Stimulated activated CD8-positive, alpha-beta memory T cell treated with anti-CD3 and anti-CD28 coated beads, Interleukin-4, amount 100 ng/mL, for 1 hour (primary cell): ENCODE results near the gene CD200R1.

Source experiments
- DNase-seq, 2 donors: peaks; one replicate each; pipeline ENCODE4 v3.0.0-alpha.2; 2020; ENCODE audit warnings: low read depth in 2 of 2, low spot score in 1 of 2

The CD200R1 gene, protein sequence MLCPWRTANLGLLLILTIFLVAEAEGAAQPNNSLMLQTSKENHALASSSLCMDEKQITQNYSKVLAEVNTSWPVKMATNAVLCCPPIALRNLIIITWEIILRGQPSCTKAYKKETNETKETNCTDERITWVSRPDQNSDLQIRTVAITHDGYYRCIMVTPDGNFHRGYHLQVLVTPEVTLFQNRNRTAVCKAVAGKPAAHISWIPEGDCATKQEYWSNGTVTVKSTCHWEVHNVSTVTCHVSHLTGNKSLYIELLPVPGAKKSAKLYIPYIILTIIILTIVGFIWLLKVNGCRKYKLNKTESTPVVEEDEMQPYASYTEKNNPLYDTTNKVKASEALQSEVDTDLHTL

DNA sequence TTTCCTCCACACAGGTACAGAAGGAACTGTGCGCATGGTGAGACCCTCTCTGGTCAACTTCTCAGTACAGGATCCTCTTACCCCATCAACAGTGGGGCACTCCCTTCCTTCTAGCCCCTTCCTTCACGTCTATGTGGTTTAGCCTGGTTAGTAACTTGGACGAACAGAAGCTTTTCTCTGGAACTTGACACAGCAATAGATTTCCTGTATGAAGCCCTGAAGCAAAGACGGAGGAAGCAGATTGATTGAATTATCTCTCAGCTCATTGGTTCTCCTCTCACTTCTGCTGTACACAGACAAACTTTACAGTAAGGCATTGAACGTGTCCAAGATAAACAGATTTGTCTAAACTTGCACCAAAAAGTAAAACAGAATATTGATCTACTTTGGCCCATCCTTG lies at the start of gene CD200R1:
Gene CD200R1, minus strand, starts transcription at position 210 of the 400 bp plus-strand sequence. CDS start 246 bp downstream, outside the sequence.
- no peak for DNase-seq

DNA sequence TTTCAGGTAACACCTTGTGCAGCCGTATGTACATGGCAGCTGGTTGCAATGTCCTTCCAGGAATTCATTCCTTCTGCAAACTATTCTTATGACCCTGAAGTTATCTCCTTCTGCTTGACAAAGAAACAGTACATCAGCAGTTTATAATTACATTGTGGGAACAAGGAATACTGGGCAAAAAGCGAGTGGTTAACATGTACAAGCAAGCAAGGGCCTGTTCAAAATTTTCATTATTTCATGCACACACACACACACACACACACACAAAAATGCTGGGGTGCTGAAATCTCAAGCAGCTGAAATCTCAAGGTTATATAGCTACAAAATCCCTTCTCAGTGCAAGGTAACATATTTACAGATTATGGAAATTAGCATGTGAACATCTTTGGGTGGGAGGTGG lies 46.6 kb upstream of the CD200R1 start:
- no peak for DNase-seq

DNA sequence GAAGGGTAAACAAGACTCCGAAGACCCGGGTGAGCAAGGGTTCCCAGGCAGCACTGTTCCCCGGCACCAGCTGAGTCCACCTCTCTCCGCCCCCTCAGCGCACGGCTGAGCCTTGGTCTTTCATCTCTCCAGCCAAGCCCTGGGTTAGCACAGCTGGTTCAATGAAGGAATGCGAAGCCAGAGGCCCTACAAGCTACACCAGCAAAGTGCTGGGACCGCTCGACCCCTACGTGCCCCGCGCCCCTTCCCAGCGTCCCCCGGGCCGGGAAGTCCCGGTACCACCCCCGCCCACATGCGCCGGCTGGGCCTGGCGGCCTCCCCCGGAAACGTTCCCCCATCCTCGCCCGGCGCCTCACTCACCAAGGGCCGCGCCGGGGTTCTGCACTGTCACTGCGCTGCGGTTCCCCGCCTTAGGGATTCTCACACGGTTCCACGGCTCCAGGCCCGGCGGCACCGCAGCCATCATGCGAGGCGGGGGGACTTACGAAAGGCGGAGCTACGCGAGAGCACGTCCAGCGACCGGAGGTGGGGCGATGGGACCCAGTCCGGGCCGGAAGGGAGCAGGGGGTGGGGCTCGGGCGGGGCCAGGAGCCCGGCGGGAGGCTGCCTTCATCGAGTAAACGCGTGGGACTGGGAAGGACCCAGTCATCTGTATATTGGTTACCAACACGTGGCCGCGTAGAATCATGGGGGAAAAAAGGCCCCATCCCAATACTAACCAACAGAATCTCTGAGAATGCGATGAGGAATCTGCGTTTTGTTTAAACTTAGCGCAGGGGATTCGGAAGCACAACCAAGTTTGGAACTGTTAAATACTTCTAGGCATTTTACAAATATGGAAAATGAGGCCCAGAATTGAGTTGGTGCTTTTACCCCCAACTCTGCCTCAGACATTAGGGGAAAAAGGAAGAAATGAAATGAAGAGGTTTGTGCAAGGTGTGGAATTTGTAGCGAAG lies 44.6 kb upstream of the CD200R1 start:
- peak; percentile 56 to 68 for DNase-seq

DNA sequence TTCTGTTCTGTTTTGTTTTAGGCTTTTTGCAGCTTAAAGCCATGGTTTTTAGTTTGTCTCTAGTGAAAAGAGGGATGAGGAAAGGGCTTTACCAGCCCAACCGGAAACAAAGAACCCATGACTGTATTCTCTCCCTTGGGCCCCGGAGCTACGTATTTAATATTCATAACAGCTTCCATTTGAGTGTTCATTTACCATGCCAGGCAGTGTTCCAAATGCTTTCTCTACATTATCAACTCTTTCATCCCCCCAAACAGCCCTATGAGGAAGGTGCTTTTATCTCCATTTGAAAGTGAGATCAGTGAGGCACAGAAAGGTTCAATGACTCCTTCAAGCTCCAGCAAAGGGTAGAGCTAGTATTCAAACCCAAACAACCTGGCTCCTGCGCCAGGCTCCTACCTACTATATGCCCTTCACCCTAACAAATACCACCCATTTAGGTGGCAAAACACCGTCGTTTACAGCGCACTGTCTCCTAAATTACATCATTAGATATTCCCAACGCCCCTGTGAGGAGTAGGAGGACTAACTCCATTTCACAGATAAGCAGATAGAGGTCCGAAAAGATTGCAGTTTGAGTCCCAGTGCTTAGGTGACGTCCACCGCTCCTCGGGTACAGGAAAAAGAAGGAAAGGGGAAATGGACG lies 43.8 kb upstream of the CD200R1 start:
- DNase-seq, result no peak

DNA sequence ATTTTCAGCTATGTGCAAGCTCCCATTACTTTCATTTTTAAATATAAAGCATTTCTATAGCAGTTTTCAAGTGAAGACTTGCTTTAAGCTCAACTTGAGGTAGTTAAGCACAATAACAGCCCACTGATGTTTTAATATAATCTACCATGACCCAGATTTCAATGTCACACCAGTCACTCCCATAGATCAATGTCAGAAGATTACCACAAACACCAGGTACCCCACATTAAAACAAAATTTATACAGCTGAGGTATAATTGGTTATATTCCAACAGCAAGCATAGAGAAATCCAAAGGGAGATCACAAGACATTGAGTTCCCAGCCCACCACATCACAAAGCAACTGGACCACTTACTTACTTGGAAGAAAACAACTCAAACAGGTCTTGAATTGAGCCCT lies 38.7 kb upstream of the CD200R1 start:
- no peak for DNase-seq

DNA sequence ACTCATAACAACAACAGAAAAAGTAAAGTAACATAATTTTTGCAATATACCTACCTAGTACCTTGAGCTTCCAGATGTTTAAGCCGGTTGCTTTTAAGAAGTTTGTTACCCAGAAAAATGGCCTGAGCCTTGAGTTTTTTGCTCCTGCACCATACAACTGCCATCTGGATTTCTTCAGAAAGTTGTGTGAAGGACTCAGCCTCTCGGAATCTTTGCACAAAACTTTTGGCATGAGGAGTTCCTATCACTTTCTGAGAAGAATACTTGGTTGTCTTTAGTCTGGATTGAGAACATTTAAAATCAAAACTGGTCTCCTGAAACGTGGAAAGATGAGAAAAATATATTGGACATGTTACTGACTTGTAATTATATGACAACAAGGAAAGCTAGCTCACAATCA lies 33.2 kb upstream of the CD200R1 start:
- DNase-seq, result no peak

DNA sequence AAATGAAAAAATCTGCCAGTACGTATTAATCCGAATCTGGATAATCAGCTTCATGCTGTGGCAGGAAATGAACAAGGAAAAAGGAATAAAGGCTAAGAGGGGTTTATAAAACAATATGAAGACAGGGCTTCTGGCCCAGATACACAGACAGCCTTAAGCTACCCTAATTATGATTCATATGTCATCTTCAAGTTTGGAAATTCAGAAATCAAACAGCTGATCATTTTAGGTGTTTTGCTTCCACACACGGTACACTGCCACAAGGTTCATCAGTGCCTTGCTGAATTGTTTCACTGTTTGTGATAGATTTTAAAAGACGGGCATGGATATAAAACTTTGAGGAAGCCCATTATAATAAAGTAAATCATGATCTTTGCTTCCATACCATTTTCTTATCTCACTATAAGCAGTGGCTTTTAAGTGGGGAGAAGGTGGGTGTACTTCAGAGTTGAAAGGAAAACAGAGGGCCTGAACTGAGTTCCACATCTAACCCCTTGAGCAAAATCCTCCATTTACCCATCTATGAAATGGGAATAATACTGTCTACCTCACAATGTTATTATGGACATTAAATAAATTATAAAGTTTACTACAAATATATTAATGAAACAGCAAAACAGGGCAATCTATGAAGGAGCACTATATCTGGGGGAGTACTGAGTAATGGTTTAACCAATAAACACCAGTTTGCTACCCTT lies 31.6 kb upstream of the CD200R1 start:
- no peak for DNase-seq

DNA sequence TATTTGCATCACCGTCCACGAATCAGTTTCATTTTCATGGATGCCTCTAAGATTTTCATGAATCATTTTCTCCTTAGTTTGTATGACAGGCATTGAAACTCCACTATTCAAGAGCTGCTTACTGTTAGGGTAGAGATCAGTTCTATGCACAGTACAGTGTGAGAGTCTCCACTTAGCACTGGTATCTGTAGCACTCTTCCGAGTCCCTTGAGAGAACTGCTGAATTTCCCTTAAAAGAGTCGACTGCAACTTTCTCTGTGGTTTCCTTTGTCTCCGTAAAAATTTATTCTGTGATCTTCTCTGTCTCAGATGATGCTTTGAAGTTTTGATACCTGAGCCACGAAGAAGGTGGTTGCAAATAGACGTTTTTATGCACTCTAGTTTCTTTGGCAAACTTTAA lies 30.7 kb upstream of the CD200R1 start:
- DNase-seq, result no peak

DNA sequence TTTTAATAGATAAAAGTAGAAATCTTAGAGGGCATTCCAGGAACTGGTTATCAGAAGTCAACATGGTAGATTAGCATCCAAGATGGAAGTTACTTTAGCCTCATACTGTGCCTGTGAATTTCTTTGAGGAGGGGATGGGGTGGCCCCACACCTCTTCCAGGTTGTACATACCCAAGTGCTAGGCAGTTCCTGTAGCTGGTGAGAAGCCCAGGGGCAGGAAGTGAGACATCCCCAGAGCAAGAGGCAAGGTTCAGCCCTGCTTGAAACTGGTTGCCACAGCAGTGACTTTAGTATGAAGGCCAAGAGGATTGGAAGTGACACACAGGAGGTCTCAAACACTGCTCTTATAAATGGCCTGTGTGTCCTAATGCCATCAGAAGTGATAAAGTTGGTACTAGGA lies 27.8 kb upstream of the CD200R1 start:
- no peak for DNase-seq

DNA sequence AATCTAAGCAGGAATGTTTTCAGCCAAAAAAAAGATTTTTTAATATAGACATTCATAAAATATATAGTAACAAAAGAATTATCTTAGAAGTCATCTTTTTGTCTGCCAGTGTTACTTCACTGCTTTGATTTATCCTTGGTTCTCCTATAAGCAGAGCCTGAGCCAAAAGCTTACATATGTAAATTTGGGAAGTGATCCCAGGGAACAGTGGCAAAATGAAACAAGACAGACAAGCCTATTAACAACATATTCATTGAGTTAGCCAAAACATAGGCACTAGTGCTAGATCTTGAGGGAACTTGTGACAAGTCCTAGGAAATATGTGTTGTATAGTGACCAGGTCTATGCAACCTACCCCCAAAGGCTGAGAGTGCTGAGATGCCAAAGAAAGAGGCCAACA lies 27.1 kb upstream of the CD200R1 start:
- no peak for DNase-seq

DNA sequence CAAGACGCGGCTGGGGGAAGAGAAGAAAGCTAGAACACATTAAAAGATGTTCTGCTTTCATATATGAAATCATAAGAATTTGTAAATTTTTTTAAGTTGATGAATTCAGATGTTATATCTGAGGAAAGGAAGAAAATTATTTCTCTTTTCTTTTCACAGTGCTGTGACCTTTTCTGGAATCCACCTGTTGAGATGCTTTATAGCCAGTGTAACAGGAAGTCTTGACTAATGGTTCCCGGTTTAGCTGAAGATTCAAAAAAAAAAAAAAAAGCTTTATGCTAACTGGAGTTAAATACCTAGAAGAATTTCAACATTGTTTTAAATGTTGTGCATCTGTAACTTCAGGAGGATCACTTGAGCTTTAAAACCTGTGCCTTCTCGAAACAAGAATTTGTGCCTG lies 25.8 kb upstream of the CD200R1 start:
- DNase-seq, result no peak

DNA sequence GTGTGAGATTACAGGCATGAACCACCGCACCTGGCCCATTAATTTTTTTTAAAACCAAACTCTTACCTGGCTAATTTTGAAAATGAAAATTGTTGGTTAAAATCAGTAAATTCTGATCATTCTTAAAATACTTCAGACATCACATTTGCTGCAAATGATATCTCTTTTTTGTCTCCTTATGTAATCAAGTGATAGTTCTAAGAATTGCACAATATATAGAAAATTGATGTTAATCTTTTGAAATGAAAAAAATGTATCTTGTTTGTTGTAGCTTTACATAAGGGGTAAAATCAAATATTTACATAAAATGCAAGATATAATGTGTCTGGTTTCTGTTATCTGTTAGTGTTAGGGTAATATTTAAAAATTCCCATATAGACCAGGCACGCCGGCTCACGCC lies 20.9 kb upstream of the CD200R1 start:
- DNase-seq, result no peak

DNA sequence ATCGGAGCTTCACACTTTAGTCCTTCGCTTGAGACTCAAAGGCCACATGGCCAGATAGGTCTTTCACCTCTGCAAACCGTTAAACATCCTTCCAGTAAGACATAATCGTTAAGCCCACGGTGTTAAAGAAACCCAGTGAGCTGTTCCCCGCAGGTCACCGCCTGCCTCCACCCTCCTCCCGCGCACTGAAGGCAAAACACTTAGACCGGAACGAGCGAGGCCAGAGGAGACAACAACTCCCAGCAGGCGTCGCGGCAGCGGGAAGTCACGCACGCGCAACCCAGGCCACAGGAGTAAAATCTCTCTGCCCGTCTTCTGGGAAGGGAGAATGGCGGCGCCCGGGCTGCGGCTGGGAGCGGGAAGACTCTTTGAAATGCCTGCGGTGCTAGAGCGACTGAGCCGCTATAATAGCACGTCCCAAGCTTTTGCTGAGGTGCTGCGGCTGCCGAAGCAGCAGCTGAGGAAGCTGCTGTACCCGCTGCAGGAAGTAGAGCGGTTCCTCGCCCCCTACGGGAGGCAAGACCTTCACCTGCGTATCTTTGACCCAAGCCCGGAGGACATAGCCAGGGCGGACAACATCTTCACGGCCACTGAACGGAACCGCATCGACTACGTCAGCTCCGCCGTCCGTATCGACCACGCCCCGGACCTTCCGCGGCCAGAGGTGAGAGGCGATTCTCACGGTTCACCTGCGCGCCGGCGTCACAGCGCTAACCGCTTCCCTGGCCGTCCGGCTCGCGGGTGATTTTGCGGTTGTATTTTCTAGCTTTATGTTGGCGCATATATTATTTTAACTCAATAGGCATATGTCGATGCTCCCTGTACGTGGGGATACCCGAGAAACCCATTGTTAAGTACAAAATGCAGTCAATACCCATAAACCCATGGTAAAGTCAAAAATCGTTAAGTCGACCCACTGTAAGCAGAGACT lies 16.0 kb upstream of the CD200R1 start, which contains the start of gene GTPBP8:
Gene GTPBP8, plus strand, starts transcription at position 313 of the 931 bp plus-strand sequence. Its CDS starts 16 bp downstream, at position 329.
- DNase-seq, result peak; percentile 43 to 70

DNA sequence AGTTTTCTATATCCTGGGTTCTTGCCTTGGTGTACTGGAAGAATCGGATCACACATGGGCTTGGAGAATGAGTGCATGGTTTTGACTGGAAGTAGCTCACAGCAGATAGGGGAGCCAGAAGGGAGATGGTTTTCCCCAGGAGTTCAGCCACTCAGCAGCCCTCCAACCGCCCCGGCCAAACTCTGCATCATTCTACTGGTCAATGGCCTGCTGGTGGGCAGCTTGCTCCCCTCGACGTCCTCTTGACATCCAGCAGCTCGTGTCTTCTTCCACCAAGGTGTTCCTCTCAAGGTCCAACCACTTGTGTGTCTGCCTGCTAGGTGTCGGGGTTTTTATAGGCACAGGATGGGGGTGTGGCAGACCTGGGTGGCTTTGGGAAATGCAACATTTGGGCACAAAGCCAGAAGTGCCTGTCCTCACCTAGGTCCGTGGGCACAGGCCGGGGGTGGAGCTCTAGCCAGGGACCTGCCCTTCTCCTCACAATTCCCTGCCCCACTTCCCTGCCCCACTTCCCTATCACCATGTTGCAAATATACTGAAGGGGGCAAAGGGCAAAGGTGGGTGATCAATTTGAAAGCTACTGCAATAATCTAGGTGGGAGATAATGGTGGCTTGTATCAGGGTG lies 12.9 kb upstream of the CD200R1 start:
- no peak for DNase-seq

DNA sequence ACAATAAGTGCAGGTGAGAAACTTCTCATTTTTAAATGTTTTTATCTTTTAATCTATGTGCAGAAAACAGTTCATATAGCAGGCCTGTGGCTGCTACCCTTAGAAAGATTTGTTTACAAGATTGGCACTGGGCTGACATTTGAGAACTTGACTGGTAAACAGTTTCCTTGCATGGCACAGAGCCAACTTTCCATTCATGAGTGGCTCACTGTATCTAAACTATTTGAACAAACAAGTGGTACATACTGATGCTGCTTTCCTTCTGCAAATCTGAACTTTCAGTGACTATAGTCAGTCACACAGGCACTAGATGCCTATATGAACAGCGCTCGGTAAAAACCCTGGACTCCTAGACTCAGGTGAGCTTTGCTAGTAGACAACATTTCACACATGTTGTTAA lies 9.6 kb upstream of the CD200R1 start:
- DNase-seq, result peak in 1 of 2 donors; percentile 16

DNA sequence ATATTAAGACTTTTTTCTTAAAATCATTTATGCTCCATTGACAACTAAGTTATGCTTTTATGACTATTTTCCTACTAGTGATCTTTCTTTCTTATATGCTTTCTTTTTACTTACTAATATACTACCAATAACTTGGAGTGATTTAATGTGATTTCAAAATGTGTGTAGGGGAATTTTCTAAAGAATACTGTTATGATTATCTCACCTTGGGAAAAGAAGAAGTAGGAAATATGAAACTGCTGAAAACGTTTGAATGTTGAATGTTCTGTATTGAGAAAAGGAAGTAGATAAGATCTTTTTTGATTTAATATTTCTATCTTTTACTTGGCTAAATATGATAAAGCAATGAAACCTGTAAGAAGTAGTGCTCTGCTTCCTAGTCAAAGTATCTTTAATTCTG lies 7.8 kb upstream of the CD200R1 start:
- DNase-seq, result no peak

DNA sequence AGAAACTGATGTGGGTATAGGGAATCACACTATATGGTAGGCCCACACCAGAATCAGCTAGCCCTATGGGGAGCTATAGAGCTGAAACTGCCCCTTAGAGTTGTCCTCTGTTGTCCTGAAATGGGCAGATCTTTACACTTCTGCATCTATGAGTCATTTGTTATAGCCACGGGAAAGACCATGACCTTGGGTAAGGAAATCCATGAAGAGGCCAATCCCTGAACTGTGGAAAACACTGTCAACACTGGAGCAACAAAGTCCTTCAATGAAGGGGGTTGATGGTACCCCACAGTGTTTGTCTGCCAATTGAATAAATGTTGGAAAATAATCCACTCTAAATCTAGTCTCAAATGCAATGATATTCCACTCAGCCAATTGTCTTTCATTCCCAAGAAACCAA lies 5.2 kb upstream of the CD200R1 start:
- no peak for DNase-seq

DNA sequence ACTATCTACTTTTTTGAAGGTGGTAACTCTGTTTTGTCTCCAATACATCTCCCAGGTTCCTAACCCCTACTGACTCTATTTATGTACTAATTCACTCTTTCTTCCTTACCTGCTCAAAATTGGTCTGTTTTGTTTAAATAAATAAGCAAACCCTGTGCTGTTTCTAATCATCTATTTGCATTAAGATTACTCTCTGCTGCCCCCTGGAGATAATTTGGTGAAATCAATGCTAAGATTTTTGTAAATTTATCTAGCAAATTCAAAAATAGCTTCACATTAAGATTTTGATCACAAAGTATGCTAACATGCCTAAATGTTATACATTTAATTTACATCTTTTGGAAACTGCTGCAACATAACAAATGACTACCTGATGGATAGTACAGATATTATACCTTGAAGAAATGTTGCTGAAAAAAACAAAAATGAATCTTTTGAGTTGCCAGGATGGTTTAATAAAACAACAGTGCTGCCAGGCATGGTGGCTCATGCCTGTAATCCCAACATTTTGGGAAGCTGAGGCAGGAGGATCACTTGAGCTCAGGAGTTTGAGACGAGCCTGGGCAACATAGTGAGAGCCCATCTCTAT lies 4.4 kb upstream of the CD200R1 start:
- DNase-seq, result no peak

DNA sequence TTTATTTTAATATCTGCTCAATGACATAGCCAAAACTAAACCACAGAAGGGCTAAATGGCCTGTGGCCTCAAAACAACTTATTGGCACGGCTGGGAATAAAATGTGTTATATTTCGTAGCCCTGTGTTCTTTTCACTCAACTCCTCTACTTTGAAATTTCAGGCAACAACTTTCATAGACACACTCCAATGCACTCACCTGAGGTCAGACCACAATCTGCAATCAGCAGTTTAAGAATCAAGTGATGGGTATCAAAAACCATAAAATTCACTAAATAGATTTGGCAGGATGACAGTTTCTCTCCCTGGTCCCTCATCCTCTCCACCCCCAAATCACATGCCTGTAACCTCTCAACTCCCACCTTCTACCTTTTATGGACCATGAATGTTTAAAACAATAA lies 2.0 kb upstream of the CD200R1 start:
- DNase-seq, result no peak
